Mucosa of rectum (tissue), 2 donors: ENCODE results near the gene SYT1.

Source experiments
- H3K27ac ChIP-seq, 2 donors: one replicate each; pipeline ENCODE4 v1.7.0; 2013; ENCODE audit warnings: inconsistent platforms in 2 of 2, low read depth in 2 of 2, low read length in 2 of 2
- H3K27me3 ChIP-seq, 2 donors: one replicate each; pipeline ENCODE4 v1.7.0; 2013; ENCODE audit warnings: low read length in 2 of 2; ENCODE audit not compliant: control insufficient read depth in 2 of 2, insufficient read depth in 2 of 2
- H3K36me3 ChIP-seq, 2 donors: one replicate each; pipeline ENCODE4 v1.7.0; 2013; ENCODE audit warnings: low read length in 2 of 2; ENCODE audit not compliant: control insufficient read depth in 2 of 2, insufficient read depth in 2 of 2
- H3K4me1 ChIP-seq, 2 donors: one replicate each; pipeline ENCODE4 v1.7.0; 2013; ENCODE audit warnings: low read length in 2 of 2, mild to moderate bottlenecking in 1 of 2; ENCODE audit not compliant: control insufficient read depth in 2 of 2, insufficient read depth in 2 of 2
- H3K4me3 ChIP-seq, 2 donors: one replicate each; pipeline ENCODE4 v1.7.0; 2013; ENCODE audit warnings: low read length in 2 of 2
- H3K9ac ChIP-seq, 2 donors: one replicate each; pipeline ENCODE4 v1.7.0; 2013; ENCODE audit warnings: low read length in 2 of 2, low read depth in 1 of 2, mild to moderate bottlenecking in 1 of 2
- H3K9me3 ChIP-seq, 2 donors: one replicate each; pipeline ENCODE4 v1.7.0; 2013; ENCODE audit warnings: low read length in 2 of 2; ENCODE audit not compliant: control insufficient read depth in 2 of 2
- donor health status: healthy.
- donor health status: Normal muscosa, but diverticular disease.

The SYT1 gene

DNA sequence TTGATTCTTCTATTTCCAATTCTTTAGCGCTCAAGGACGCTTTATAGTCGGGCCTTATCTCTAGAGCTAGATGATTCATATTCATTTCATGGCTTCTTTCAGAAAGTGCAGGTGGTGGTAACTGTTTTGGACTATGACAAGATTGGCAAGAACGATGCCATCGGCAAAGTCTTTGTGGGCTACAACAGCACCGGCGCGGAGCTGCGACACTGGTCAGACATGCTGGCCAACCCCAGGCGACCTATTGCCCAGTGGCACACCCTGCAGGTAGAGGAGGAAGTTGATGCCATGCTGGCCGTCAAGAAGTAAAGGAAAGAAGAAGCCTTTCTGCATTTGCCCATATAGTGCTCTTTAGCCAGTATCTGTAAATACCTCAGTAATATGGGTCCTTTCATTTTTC lies 584.2 kb downstream of the SYT1 start:
- Histone ChIP-seq H3K36me3 (no peaks in the 10 kb centered on the region), H3K4me3 (no peak overlapping the region), H3K27ac (no peak overlapping the region), H3K9me3 (no peaks in the 10 kb centered on the region), H3K4me1 (no peaks in the 10 kb centered on the region), H3K9ac (no peak overlapping the region), H3K27me3 (no peaks in the 10 kb centered on the region)

DNA sequence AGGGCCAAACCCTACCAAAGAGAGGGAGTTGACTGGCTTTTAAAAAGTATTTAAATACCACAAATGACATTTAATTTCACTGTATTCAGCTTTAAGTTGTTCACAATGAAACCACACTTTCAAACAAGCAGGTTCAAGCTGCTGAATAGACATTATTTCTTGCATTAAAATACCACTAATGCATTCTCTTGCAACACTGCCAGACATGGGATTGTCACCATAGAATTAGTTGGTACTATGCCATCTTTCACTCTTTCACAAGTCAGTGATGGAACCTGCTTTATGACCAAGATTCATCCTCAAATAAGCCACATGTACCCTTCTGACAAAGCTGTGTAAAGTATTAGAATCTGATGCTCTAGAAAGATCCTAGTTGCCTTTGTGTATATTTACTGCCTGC lies 586.8 kb downstream of the SYT1 start:
- H3K9ac ChIP-seq: no peak overlapping the region
- no peaks in the 10 kb centered on the region for H3K9me3 ChIP-seq
- no peak overlapping the region for H3K4me3 ChIP-seq
- peaks cover 0 to 3% of the 10 kb centered on the region in 2 donors for H3K4me1 ChIP-seq
- no peaks in the 10 kb centered on the region for H3K36me3 ChIP-seq
- H3K27me3 ChIP-seq: no peaks in the 10 kb centered on the region
- H3K27ac ChIP-seq: no peak overlapping the region

DNA sequence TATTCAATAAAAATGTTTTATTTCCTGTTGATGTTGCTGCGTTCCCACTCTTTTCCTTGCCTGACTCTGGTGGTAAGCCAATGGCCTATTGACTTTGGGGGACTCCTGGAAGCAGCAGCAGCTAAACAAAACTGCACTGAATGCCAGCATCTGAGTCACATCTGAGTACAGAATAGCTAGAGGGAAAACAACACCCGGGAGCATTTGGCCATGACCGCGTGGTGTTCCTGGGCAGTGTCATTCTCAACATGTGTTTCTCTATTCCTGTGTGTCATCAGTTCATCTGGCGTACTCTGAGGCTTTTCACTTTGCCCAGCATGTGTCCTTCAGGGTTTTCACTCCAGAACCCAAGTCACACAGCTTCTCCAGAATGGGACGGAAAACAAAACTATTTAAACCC lies 587.4 kb downstream of the SYT1 start:
- Histone ChIP-seq H3K9ac (no peak overlapping the region), H3K9me3 (no peaks in the 10 kb centered on the region), H3K27me3 (no peaks in the 10 kb centered on the region), H3K4me1 (peaks cover 0 to 3% of the 10 kb centered on the region in 2 donors), H3K4me3 (no peak overlapping the region), H3K27ac (peak overlapping the region in 1 of 2 donors; percentile 46), H3K36me3 (no peaks in the 10 kb centered on the region)

GRCh38 chr12:79452906-79453305 lies 588.3 kb downstream of the SYT1 start:
- no peaks in the 10 kb centered on the region for H3K36me3 ChIP-seq
- no peaks in the 10 kb centered on the region for H3K27me3 ChIP-seq
- peaks cover 0 to 3% of the 10 kb centered on the region in 2 donors for H3K4me1 ChIP-seq
- no peak overlapping the region for H3K9ac ChIP-seq
- H3K9me3 ChIP-seq: no peaks in the 10 kb centered on the region
- H3K27ac ChIP-seq: no peak overlapping the region
- H3K4me3 ChIP-seq: no peak overlapping the region

- peaks cover 0 to 3% of the 10 kb centered on the region in 2 donors for H3K4me1 ChIP-seq
- no peak overlapping the region for H3K4me3 ChIP-seq
- no peak overlapping the region for H3K9ac ChIP-seq
- H3K36me3 ChIP-seq: no peaks in the 10 kb centered on the region
- no peaks in the 10 kb centered on the region for H3K9me3 ChIP-seq
- H3K27me3 ChIP-seq: no peaks in the 10 kb centered on the region
- no peak overlapping the region for H3K27ac ChIP-seq
Measured at GRCh38 chr12:79453820-79454219, 589.2 kb downstream of the SYT1 start.

GRCh38 chr12:79454338-79454843 lies 589.8 kb downstream of the SYT1 start:
- Histone ChIP-seq H3K36me3 (no peaks in the 10 kb centered on the region), H3K9me3 (no peaks in the 10 kb centered on the region), H3K27me3 (no peaks in the 10 kb centered on the region), H3K9ac (no peak overlapping the region), H3K4me3 (peak overlapping the region in 1 of 2 donors; percentile 17), H3K4me1 (peaks cover 0 to 3% of the 10 kb centered on the region in 2 donors), H3K27ac (no peak overlapping the region)

- Histone ChIP-seq H3K9me3 (no peaks in the 10 kb centered on the region), H3K4me3 (no peak overlapping the region), H3K27me3 (no peaks in the 10 kb centered on the region), H3K36me3 (no peaks in the 10 kb centered on the region), H3K4me1 (peaks cover 0 to 3% of the 10 kb centered on the region in 2 donors), H3K27ac (no peak overlapping the region), H3K9ac (no peak overlapping the region)
Measured at GRCh38 chr12:79455286-79455685, 590.7 kb downstream of the SYT1 start.

DNA sequence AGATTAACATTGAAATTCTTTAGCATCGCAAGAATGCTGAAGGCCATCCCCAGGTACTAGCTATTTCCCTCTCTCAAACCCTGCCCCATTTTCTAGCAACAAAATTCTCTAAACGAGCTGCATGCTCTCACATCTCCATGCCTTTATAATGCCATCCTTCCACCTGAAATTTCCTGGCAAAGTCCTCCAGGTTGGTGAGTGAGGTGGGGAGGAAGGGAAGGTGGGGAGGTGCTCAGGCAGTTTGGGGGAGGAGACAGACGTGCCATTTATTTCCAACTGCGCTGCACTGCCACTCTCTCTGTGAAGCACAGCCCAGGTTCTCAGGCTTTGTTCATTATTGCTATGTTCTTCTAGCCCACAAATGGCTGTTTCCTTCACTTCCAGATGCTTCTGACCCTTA lies 617.7 kb downstream of the SYT1 start:
- Histone ChIP-seq H3K27ac (no peak overlapping the region), H3K9me3 (no peaks in the 10 kb centered on the region), H3K36me3 (no peaks in the 10 kb centered on the region), H3K4me3 (no peak overlapping the region), H3K9ac (no peak overlapping the region), H3K4me1 (no peaks in the 10 kb centered on the region), H3K27me3 (no peaks in the 10 kb centered on the region)

- no peaks in the 10 kb centered on the region for H3K36me3 ChIP-seq
- H3K27ac ChIP-seq: no peak overlapping the region
- H3K27me3 ChIP-seq: no peaks in the 10 kb centered on the region
- H3K4me3 ChIP-seq: no peak overlapping the region
- H3K9me3 ChIP-seq: no peaks in the 10 kb centered on the region
- no peak overlapping the region for H3K9ac ChIP-seq
- H3K4me1 ChIP-seq: no peaks in the 10 kb centered on the region
Measured at GRCh38 chr12:79482921-79483320, 618.3 kb downstream of the SYT1 start.

GRCh38 chr12:79486154-79486553 lies 621.6 kb downstream of the SYT1 start:
- H3K4me1 ChIP-seq: no peaks in the 10 kb centered on the region
- H3K9ac ChIP-seq: no peak overlapping the region
- H3K36me3 ChIP-seq: no peaks in the 10 kb centered on the region
- no peaks in the 10 kb centered on the region for H3K27me3 ChIP-seq
- H3K9me3 ChIP-seq: no peaks in the 10 kb centered on the region
- no peak overlapping the region for H3K27ac ChIP-seq
- no peak overlapping the region for H3K4me3 ChIP-seq
